Fibroblast of skin of left quadriceps (primary cell): ENCODE measurements around the gene GLTP.
A peak's percentile ranks its signal among the peaks of the same experiment; 100 is the strongest.

Experiments used
- DNase-seq, 2 experiments: peaks; one replicate each; pipeline ENCODE4 v3.0.0-alpha.2; 2013; ENCODE audit warnings: low read depth in 2 of 2

The GLTP gene

GRCh38 chr12:109821968-109822367 lies 58.4 kb downstream of the GLTP start:
- DNase-seq = no peak

GRCh38 chr12:109820816-109821381 lies 59.4 kb downstream of the GLTP start:
- DNase-seq = no peak

- no peak for DNase-seq
Observed at GRCh38 chr12:109818905-109819500, 61.3 kb downstream of the GLTP start.

GRCh38 chr12:109818253-109818652 lies 62.1 kb downstream of the GLTP start:
- no peak for DNase-seq

GRCh38 chr12:109817627-109818231 lies 62.6 kb downstream of the GLTP start:
- DNase-seq = no peak

GRCh38 chr12:109816870-109817269 lies 63.5 kb downstream of the GLTP start:
- no peak for DNase-seq

- DNase-seq = no peak
Observed at GRCh38 chr12:109815757-109816617, 64.4 kb downstream of the GLTP start.

- no peak for DNase-seq
Observed at GRCh38 chr12:109815225-109815624, 65.1 kb downstream of the GLTP start.

- no peak for DNase-seq
Observed at GRCh38 chr12:109814600-109815150, 65.7 kb downstream of the GLTP start.

- no peak for DNase-seq
Observed at GRCh38 chr12:109813810-109814416, 66.4 kb downstream of the GLTP start.

- no peak for DNase-seq
Observed at GRCh38 chr12:109811624-109811995, 68.7 kb downstream of the GLTP start.

- no peak for DNase-seq
Observed at GRCh38 chr12:109810954-109811623, 69.3 kb downstream of the GLTP start.

GRCh38 chr12:109808876-109809646 lies 71.3 kb downstream of the GLTP start:
- DNase-seq = no peak

- no peak for DNase-seq
Observed at GRCh38 chr12:109807954-109808643, 72.2 kb downstream of the GLTP start.

- peak; percentile 18 to 21 for DNase-seq
Observed at GRCh38 chr12:109804820-109805761, 75.2 kb downstream of the GLTP start.

GRCh38 chr12:109803678-109804077 lies 76.7 kb downstream of the GLTP start:
- DNase-seq = no peak

GRCh38 chr12:109802828-109803227 lies 77.5 kb downstream of the GLTP start:
- no peak for DNase-seq
